ENCODE measurements around the gene C4orf54. TPM values are rescaled to one million over a fixed set of nuclear protein-coding genes. Genes with fewer than 3 reads are reported as not detected.

Gene C4orf54
- total and polyA plus RNA-seq, 4 donors: under 0.01 to 0.06 (median 0.01) TPM

GRCh38 chr4:99634742-99635360, 22.8 kb downstream of the C4orf54 start:
- Histone ChIP-seq H3K36me3 (ENCODE audit: control insufficient read depth in 4 of 4, insufficient read depth in 4 of 4, low read length in 4 of 4) (peaks cover 0 to 5% (median 0%) of the 10 kb centered on the region in 4 donors), H3K4me3 (no peak overlapping the region), H3K9ac (ENCODE audit: insufficient read depth in 1 of 2, low read length in 2 of 2) (no peak overlapping the region), H3K9me3 (ENCODE audit: control insufficient read depth in 4 of 4, insufficient read depth in 3 of 4, low read length in 3 of 4) (no peaks in the 10 kb centered on the region), H3K4me1 (ENCODE audit: control insufficient read depth in 5 of 5, insufficient read depth in 5 of 5, low read length in 5 of 5) (no peaks in the 10 kb centered on the region), H3K27ac (ENCODE audit: low read depth in 1 of 2, low read length in 1 of 2) (no peak overlapping the region), H3K27me3 (ENCODE audit: control insufficient read depth in 3 of 3, insufficient read depth in 3 of 3, low read length in 2 of 3) (no peaks in the 10 kb centered on the region)
- no peak for DNase-seq
- WGBS, 2 donors: 59 to 61% methylated on average over 1 of the region's 1 CpG
- TF ChIP-seq, protein P1, sequence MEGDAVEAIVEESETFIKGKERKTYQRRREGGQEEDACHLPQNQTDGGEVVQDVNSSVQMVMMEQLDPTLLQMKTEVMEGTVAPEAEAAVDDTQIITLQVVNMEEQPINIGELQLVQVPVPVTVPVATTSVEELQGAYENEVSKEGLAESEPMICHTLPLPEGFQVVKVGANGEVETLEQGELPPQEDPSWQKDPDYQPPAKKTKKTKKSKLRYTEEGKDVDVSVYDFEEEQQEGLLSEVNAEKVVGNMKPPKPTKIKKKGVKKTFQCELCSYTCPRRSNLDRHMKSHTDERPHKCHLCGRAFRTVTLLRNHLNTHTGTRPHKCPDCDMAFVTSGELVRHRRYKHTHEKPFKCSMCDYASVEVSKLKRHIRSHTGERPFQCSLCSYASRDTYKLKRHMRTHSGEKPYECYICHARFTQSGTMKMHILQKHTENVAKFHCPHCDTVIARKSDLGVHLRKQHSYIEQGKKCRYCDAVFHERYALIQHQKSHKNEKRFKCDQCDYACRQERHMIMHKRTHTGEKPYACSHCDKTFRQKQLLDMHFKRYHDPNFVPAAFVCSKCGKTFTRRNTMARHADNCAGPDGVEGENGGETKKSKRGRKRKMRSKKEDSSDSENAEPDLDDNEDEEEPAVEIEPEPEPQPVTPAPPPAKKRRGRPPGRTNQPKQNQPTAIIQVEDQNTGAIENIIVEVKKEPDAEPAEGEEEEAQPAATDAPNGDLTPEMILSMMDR (IDR thresholded peaks at IDR 0.05; ENCODE audit: control extremely low read depth, extremely low read depth): no peak
- no peak for ATAC-seq (ENCODE audit: insufficient read depth, low FRiP score)

DNA sequence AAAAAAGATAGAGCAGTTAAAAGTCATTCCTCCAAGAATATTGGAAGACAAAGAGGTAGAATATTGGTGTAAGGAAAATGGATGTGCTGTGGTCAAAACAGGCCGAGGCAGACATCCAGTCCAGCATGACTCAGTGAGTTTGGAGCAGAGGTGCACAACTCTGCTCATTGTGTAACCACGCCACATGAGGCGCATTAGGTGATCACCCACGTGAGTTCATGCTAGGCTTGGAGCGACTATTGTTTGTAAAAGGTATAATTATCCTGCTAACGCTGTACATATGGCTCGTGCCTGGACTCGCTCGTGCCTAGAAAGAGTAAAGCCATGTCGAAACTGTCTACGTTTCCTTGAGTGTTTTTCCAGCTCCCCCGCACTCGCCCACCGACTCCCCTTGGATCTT, 23.9 kb downstream of the C4orf54 start:
- Histone ChIP-seq H3K4me1 (ENCODE audit: control insufficient read depth in 5 of 5, insufficient read depth in 5 of 5, low read length in 5 of 5) (no peaks in the 10 kb centered on the region), H3K27ac (ENCODE audit: low read depth in 1 of 2, low read length in 1 of 2) (no peak overlapping the region), H3K27me3 (ENCODE audit: control insufficient read depth in 3 of 3, insufficient read depth in 3 of 3, low read length in 2 of 3) (no peaks in the 10 kb centered on the region), H3K9ac (ENCODE audit: insufficient read depth in 1 of 2, low read length in 2 of 2) (no peak overlapping the region), H3K4me3 (no peak overlapping the region), H3K36me3 (ENCODE audit: control insufficient read depth in 4 of 4, insufficient read depth in 4 of 4, low read length in 4 of 4) (peaks cover 0 to under 1% (median 0%) of the 10 kb centered on the region in 4 donors), H3K9me3 (ENCODE audit: control insufficient read depth in 4 of 4, insufficient read depth in 3 of 4, low read length in 3 of 4) (no peaks in the 10 kb centered on the region)
- TF ChIP-seq, protein P1 (IDR thresholded peaks at IDR 0.05; ENCODE audit: control extremely low read depth, extremely low read depth): no peak
- 91% methylated on average over 14 of the region's 14 CpGs for WGBS, 2 donors
- no peak for DNase-seq
- ATAC-seq (ENCODE audit: insufficient read depth, low FRiP score): no peak

DNA sequence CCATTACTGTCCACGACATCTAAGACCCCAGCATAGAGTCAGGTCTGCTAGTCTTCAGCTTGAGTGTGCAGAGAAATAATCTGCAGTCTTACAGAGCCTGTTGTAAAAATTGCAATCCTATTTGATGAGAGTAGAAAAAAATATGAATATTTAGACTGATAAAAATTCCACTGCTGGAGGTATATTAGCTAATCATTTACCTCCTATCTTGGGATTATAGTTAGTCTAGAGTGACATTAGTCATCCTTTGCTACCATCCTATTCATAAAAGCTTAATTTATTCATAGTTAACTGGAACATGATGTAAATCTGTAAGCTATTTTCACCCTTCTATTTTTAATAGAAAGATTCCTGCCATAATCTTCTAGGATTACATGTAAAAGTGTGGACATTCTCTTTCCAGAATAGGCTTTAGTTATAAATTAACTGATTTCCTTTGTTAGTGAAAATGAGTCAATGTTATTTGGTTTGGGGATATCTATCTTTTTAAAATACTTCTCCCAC, 26.7 kb downstream of the C4orf54 start:
- DNase-seq (no peak), ATAC-seq (ENCODE audit: insufficient read depth, low FRiP score) (no peak)
- Histone ChIP-seq H3K36me3 (ENCODE audit: control insufficient read depth in 4 of 4, insufficient read depth in 4 of 4, low read length in 4 of 4) (no peaks in the 10 kb centered on the region), H3K9me3 (ENCODE audit: control insufficient read depth in 4 of 4, insufficient read depth in 3 of 4, low read length in 3 of 4) (no peaks in the 10 kb centered on the region), H3K27ac (ENCODE audit: low read depth in 1 of 2, low read length in 1 of 2) (no peak overlapping the region), H3K27me3 (ENCODE audit: control insufficient read depth in 3 of 3, insufficient read depth in 3 of 3, low read length in 2 of 3) (no peaks in the 10 kb centered on the region), H3K4me3 (no peak overlapping the region), H3K9ac (ENCODE audit: insufficient read depth in 1 of 2, low read length in 2 of 2) (no peak overlapping the region), H3K4me1 (ENCODE audit: control insufficient read depth in 5 of 5, insufficient read depth in 5 of 5, low read length in 5 of 5) (no peaks in the 10 kb centered on the region)
- TF ChIP-seq, protein P1 (IDR thresholded peaks at IDR 0.05; ENCODE audit: control extremely low read depth, extremely low read depth): no peak
- 80 to 84% methylated on average over 1 of the region's 1 CpG for WGBS, 2 donors
